ENCODE measurements around the gene UQCC2.
A peak's percentile ranks its signal among the peaks of the same experiment; 100 is the strongest.

UQCC2 gene

DNA sequence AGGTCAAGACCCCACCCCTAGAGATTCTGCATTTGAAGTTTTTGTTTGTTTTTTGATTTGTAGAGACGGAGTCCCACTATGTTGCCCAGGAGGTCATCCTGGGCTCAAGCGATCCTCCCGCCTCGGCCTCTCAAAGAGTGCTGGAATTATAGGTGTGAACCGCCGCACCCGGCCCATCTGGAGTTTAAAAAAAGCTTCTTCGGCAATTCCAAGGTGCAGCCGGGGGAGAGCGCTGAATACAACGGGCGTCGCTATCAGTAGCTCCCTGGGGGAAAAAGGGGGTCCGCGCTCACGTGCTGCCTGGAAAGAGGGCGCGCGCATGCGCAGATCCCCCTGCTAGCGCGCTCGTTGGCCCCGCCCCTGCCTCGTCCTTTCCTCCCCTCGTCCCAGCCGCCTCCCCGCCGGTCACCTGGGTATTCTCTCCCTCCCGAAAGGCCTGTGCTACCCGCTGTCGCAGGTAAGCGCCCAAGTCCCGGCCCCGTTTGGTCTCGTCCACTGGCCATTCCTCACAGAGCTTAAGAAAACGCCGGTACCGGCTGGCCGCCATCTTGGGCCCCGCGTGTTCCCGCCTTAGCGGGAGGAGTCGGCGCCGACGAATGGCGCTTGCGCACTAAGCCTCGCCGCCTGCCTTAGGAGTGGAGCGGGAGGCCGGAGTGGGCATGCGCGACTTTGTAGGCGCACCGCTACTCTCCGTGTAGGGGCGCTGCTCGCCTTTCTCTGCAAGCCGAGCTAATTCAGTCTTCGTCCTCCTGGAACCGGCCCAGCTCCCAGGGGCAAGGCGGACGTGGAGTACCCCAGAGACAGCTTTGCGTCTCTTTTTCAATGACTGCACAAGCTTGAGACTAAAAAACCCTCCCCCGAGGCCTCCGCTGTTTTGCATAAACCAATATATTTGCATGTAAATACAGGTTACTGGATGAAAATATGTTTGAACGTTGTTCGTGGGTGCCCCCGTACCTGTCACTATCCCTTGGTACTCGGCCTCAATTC is at the start of gene UQCC2:
UQCC2 (minus strand) TSS at position 561 of the 990 bp plus-strand sequence; CDS start at position 547, 14 bp downstream.
- DNase-seq = peak; percentile 97

DNA sequence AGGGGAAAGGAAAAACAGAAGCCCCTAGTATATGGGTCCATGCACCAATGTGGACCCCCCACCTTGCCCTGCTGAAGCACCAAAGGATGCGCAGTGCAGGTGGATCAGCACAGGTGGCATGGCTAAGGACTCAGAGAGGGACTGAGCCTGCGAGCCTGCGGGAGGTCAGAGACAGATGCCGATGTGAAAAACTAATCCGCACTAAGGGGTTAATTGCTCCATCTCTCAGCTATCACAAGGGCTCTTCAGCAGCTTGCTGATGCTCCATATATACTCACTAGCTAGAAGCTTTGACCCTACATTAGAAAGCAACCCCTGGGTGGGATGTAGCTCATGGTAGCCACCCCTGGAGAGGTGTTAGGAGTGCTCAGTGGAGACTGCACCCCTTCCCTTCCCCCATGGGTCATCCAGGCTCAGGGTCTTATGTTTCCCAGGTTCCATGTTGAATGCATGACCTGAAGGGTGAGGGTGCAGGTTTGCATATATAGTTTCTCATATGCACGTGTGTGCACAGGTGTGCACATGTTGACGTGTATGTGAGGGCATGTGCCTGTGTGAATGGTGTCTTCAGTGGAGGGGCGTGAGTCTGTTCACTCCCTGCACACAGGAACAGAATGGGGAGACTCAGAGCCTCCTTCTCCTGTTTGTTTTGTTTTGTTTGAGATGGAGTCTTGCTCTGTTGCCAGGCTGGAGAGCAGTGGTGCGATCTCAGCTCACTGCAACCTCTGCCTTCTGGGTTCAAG is 48.6 kb upstream of the UQCC2 start:
- no peak for DNase-seq

DNA sequence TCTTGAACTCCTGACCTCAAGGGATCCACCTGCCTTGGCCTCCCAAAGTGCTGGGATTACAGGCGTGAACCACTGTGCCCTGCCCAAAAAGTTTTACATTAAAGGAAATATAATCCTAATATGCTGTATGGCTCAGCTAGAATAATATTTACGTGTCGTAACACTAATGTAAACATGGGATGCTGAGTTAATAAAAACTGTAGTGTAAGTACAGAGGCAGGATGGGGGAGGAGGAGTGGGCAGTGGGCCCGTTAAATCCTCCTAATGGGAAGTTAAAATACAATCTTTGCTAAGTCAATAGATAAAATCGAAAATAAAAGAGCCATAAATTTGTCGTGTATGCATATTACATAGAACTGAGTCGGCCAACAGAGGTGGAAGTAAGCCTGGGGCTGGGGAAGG is 47.3 kb upstream of the UQCC2 start:
- peak in 1 of 2 experiments; percentile 29 for DNase-seq

- DNase-seq = no peak
Measured at GRCh38 chr6:33757906-33758305, 46.4 kb upstream of the UQCC2 start.

DNA sequence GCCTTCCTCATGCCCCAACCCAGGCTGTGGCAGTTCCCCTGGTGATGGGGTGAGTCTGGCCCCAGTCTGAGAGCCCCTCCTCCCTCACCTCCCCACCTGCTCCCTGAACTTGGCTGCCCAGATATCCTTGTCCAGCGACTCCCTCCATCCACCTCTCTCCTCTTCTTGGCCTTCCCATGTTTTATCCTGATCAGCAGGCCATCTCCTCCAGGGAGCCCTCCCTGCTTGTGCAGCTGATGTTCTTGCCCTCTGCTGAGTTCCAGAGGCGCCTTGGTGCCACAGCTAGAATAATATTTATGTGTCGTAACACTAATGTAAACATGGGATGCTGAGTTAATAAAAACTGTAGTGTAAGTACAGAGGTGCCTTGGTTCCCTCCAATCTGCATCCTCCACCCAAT is 45.6 kb upstream of the UQCC2 start:
- DNase-seq = no peak

DNA sequence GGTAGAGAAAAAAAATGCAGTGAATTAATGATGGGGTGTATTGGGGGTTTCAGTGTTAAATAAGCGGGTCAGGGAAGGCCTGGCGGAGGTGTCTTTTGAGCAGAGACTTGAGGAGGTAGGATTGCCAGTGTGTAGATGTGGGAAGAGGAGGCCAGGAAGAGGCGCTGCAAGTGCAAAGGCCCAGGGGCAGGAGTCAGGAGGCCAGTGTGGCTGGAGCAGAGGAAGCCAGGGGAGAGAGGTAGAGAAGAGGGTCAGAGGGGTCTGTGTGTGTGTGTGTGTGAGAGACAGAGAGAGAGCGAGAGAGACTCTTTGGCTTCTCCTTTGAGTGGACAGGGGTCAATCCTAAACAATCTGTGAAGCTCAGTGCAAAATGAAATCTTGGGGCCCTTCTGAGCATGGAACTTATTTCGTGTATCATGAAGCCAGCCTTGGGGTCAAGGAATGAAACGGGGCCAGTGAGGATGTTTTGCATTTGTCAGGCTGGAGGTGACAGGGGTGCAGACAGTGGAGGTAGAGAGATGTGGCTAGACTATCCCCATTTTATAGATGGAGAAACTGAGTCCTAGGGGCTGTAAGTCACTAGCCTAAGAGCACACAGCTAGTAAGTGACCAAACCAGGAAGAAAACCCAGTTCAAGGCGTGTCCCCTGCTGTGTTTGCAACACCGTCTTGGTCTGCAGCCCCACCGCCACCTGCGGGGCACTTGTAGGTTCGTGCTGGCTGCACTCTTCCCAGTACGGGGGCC is 44.9 kb upstream of the UQCC2 start:
- DNase-seq = no peak

DNA sequence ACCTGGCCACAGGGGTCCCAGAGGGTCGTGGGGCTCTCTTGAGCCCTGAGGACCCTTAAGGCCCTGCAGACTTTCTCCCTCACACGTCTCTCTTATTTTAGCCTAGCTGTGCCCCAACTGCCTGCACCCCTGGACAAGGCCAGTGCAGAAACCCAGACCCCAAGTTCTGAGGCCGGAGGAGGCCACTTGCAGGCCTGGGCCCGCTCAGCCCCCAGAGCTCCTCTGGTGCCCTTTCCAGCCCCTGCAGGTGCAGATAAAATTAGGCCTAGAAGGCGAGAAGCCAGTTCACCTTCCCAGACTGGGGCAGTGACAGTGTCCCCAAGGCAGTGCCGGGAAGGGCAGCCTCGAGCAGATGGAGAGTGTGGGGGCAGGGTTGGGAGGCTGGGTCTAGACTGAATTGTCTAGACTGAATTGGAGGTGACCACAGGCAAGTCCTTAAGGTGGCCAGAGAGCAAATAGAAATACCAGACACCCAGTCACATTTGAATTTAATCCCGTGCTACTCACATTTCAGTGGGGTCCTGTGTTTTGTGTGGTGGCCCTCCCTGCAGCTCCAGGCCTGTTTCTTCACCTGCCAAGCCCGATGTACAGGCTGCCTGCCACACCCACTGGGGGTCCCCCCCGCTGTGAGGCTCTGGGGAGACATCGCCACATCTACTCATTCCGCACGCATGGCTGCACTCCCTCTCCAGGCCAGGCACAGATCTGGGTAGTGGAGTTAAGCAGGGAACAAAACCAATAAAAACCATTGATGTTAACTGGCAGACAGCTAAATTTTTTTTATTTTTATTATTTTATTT is 43.8 kb upstream of the UQCC2 start:
- DNase-seq = peak in 1 of 2 experiments; percentile 28

DNA sequence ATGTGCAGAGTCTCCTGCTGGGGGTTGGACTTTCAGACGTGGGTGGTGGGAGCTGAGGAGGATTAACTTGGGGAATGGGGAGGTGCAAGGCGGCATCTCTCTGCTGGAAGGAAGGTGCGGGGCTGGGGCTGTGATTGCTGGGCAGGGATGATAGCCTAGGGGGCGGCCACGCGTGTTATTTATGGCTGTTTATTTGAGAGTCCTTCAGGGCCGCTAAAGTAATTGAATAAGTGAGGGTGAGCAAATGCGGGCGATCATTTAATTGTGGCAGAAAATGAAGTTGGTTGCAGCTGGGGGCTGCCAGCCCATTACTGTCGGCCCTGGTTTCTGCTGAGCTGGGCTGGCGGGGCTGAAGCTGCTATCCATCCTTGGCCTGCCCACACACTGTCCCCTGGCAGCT is 42.7 kb upstream of the UQCC2 start:
- no peak for DNase-seq

DNA sequence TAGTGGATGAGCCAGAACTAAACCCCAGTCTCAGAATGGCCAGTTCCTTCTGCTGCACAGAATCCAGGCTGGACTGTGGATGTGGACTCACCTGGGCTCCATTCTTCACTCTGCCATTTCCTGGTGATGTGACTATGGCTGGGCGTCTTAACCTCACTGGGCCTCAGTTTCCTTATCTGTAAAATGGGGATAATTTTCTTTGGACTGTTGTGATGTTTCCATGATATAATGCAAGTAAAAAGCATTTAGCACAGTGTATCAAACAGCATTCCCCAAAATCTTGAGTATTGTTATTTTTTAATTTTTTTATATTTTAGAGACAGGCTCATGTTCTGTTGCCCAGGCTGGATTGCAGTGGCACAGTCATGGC is 41.1 kb upstream of the UQCC2 start:
- no peak for DNase-seq

GRCh38 chr6:33751771-33752645 is 40.5 kb upstream of the UQCC2 start:
- peak in 1 of 2 experiments; percentile 19 for DNase-seq

DNA sequence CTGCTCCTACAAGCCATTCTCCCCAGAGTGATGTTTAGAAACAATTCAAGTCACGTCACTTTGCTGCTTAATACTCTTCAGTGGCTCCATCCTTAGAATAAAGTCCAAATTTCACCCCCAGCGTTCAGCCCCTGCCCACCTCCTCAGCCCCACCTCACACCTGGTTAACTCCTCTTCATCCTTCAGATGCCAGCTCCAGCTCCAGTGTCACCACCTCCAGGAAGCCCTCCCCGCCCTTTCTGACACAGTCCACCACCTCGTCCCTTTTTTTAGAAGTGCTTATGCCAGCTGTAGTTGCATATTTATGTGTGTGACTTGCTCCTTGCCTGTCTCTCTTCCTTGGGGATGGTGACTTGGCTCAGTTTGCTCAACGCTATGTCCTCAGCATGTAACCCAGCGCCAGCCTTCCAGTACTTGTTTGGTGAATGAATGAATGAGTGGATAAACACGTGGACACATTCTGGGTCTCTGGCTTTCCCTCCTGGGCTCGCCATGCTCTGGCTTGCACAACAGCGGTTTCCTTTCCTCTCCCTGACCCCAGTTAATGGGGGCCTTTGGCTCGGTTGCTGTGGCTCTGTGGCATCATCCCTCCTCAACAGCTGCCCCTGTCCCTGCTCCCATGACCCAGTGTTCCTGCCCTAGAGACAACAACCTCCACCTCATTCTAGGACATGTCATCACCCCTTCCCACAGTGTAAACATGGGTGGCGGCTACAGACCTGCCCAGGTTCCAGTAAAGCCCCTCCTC is 38.9 kb upstream of the UQCC2 start:
- DNase-seq = no peak

DNA sequence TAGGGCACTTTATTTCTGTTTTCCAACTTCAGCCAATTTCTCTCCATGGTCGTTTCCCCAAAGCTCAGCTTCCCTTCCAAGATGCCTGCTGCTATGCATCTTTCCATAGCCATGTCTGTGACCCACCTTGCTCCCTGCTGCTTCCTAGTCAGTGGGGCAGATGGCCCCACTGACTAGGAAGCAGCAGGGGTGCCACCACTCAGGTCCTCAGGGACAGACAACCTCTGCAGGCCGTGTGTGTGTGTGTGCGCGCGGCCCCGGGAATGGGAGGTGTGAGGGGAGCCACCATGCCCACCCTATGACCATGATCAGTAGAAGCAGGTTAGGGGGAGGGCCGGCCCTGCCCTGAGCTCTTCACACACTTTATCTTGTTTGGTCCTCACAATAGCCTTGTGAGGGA is 37.9 kb upstream of the UQCC2 start:
- no peak for DNase-seq

GRCh38 chr6:33748841-33749240 is 37.3 kb upstream of the UQCC2 start:
- DNase-seq = no peak

DNA sequence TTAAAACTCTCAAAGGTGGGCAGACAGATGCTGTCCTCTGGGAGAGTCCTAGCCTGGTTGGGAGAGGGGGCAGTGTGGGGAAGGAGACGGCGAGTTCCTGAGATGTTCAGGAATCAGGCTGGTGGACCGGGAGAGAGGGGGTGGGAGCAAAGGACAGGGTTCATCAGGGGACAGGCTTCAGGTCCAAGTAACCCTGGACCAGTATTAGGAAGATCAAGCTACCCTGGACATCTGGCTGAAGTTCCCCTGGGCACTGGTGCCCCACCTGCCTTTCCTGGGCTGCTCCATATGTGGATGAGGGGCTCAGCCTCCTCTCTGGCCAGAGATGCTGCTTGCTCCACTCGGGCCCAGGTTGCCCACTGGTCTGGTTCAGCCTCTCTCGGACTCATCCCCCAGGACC is 36.3 kb upstream of the UQCC2 start:
- no peak for DNase-seq

DNA sequence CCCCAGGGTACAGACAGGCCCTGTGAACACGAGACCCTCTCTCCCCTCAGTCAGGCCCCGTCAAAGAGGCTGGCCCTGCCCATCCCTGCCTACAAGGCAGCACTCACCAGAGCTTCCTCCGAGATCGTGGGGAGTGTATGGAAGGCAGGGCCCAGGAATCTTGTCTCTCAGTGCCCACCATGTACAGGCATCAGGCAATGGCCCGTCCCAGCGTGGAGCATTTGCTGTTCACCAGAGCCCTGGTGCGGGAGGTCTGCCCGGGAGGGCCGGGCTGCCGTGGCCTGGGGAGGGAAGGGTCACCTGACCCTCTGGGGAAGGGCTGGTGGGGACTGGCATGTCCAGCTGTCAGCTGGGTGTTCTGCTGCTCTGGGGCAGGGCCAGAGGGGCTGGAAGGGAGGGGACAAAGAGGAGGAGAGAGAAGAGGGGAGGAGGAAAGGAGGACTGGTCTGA is 35.2 kb upstream of the UQCC2 start, which contains the start of gene IP6K3:
IP6K3 (minus strand) TSS at position 255 of the 450 bp plus-strand sequence. CDS start 11,429 bp downstream, outside the sequence.
- no peak for DNase-seq

DNA sequence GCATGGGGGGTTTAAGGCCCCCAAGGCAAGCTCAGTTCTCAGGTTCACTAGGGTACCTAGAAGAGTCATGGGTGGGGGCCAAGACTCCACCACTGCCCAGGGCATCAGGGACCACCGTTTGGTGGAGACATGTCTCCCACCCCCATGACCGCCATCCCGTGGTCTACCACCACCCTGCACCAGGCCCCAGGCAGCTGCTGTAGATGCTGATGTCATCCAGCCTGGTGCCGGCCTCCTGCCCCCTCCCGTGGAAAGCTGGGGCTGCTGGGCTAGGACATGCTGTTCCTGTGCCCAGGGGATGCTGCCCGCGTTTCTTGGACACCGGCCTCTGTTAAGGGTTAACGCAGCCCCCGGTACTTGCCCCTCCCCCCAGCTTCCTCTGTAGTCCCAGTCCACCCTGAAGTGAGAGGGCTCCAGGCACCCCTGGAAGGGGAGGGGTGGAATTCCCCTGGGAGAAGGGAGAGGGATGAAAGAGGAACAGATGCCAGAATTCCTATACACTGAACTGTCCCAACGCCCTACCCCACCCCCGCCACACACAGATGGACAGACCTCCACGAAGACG is 34.6 kb upstream of the UQCC2 start:
- no peak for DNase-seq

- no peak for DNase-seq
Measured at GRCh38 chr6:33745548-33745947, 34.0 kb upstream of the UQCC2 start.

- peak; percentile 8 to 10 for DNase-seq
Measured at GRCh38 chr6:33744895-33745546, 33.5 kb upstream of the UQCC2 start.

All from NCI-H2081 (cell line).